Endothelial cell (in vitro differentiated cells): ENCODE results near the gene SLC52A3. TPM values are rescaled to one million over a fixed set of nuclear protein-coding genes. Genes with fewer than 3 reads are reported as not detected.

Source experiments
- DNase-seq: peaks from one replicate; pipeline ENCODE4 v3.0.0; 2021; ENCODE audit warnings: low spot score
- H3K27ac Mint-ChIP-seq: one replicate; pipeline ENCODE4 v1.8.0; 2021; ENCODE audit warnings: mixed read lengths, inconsistent platforms; ENCODE audit not compliant: unreplicated experiment
- H3K27me3 Mint-ChIP-seq: one replicate; pipeline ENCODE4 v1.8.0; 2021; ENCODE audit warnings: mild to moderate bottlenecking, moderate library complexity, mixed read lengths, inconsistent platforms; ENCODE audit not compliant: unreplicated experiment
- H3K36me3 Mint-ChIP-seq: one replicate; pipeline ENCODE4 v1.8.0; 2021; ENCODE audit warnings: mild to moderate bottlenecking, low read depth, mixed read lengths, inconsistent platforms; ENCODE audit not compliant: unreplicated experiment
- H3K4me1 Mint-ChIP-seq: one replicate; pipeline ENCODE4 v1.8.0; 2021; ENCODE audit warnings: mild to moderate bottlenecking, mixed read lengths, inconsistent platforms; ENCODE audit not compliant: unreplicated experiment
- H3K4me3 Mint-ChIP-seq: one replicate; pipeline ENCODE4 v1.8.0; 2021; ENCODE audit warnings: mild to moderate bottlenecking, mixed read lengths, inconsistent platforms; ENCODE audit not compliant: unreplicated experiment
- H3K9me3 Mint-ChIP-seq: one replicate; pipeline ENCODE4 v1.8.0; 2021; ENCODE audit warnings: mixed read lengths, inconsistent platforms; ENCODE audit not compliant: unreplicated experiment
- total RNA-seq: library from RNA; stranded (reverse); fragmentation: NEBNext Ultra II Directional; extraction: Animal tissue kit (Norgen Biotek cat#: 25700); gene quantifications from one replicate; pipeline ENCODE4 v1.2.1, GENCODE V29; 2021; ENCODE audit not compliant: unreplicated experiment
- TF ChIP-seq, protein P1 (sequence below): fragments of 200-600 bp; sonication (generic); IDR thresholded peaks from one replicate; pipeline ENCODE4 v1.5.0; 2021; ENCODE audit warnings: antibody characterized with exemption; ENCODE audit not compliant: unreplicated experiment

The SLC52A3 gene
- total RNA-seq, 1 donor from 2014 or later = 2.9 TPM

DNA sequence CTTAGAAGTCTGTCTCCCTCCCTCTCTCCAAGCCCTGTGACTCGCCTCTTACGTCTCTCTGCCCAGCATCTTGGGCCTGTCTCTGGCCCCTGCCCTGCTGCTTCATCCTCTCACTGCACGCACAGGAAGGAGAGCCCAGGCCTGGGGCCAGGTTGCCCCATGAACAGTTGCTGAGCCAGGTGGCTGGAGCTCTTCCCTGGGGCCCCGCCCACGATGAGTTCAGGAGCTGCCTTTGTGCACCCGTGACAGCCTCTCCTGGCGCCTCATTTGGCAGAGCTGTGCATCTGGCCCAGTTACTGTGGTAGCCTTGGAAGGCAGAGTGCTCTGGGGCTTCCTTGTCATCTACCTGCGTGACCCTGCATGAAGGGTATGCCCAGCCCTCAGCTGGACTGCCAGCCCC, 44.5 kb downstream of the SLC52A3 start:
- Mint-ChIP-seq H3K9me3 (no peaks in the 10 kb centered on the region), H3K27ac (no peak overlapping the region), H3K4me3 (no peak overlapping the region), H3K36me3 (no peaks in the 10 kb centered on the region), H3K4me1 (no peaks in the 10 kb centered on the region), H3K27me3 (peaks cover 7% of the 10 kb centered on the region)
- DNase-seq = no peak
- TF ChIP-seq, protein P1, sequence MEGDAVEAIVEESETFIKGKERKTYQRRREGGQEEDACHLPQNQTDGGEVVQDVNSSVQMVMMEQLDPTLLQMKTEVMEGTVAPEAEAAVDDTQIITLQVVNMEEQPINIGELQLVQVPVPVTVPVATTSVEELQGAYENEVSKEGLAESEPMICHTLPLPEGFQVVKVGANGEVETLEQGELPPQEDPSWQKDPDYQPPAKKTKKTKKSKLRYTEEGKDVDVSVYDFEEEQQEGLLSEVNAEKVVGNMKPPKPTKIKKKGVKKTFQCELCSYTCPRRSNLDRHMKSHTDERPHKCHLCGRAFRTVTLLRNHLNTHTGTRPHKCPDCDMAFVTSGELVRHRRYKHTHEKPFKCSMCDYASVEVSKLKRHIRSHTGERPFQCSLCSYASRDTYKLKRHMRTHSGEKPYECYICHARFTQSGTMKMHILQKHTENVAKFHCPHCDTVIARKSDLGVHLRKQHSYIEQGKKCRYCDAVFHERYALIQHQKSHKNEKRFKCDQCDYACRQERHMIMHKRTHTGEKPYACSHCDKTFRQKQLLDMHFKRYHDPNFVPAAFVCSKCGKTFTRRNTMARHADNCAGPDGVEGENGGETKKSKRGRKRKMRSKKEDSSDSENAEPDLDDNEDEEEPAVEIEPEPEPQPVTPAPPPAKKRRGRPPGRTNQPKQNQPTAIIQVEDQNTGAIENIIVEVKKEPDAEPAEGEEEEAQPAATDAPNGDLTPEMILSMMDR = no peak

DNA sequence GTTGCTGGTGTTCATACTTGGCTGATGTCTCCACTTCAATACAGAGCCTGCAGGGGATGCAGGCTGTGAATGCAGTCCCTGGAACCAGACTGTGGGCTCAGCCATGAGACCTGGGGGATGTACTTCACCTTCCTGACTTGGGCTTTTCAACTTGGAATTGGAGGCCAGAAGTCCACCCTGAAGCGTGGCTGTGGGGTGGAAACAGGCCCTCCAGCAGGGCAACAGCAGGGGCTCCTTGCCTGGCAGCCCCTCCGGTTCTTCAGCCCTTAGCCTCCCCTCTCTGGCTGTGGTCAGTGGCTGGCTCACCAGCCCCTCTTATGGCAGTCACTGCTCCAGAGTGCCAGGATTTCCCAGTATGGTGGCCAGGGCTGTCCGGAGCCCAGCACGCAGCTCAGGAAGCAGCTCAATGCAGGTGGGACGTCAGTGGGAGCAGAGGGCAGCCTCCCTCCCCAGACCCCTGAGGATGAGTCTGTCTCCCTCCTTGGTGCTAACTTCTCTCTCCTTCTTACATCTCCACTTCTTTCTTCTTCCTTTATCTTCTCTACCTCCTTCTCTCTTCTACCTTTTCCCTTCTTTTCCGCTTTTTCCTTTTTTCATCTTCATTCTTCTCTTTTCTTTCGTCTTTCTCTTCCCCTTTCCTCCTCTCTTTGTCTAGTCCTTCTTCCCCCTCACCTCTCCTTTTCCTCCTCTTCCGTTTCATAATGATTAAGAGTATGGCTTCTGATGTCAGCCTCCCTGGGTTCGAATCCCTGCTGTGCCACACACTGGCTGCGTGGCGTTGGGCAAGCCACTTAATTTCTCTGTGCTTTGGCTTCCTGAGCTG, 45.3 kb downstream of the SLC52A3 start:
- TF ChIP-seq, protein P1 = no peak
- Mint-ChIP-seq H3K9me3 (no peaks in the 10 kb centered on the region), H3K27ac (no peak overlapping the region), H3K36me3 (no peaks in the 10 kb centered on the region), H3K27me3 (peaks cover 7% of the 10 kb centered on the region), H3K4me1 (no peaks in the 10 kb centered on the region), H3K4me3 (no peak overlapping the region)
- no peak for DNase-seq

DNA sequence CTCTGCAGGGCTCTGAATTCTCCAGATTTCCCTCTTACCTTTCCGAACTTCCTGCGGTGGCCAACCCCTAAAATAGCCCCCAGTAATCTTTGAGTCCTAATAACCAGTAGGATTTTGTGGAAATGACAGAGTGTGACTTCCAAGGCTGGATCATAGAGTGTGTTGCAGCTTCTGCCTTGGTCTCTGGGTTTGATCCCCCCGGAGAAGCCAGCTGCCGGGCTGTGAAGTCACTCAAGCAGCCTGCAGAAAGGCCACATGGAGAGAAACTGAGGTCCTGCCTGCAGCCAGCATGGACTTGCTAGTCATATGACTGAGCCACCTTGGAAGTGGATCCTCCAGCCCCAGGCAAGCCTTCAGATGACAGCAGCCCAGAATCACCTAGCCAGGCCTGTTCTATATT, 46.4 kb downstream of the SLC52A3 start:
- Mint-ChIP-seq H3K4me3 (no peak overlapping the region), H3K4me1 (no peaks in the 10 kb centered on the region), H3K27me3 (peaks cover 13% of the 10 kb centered on the region), H3K36me3 (no peaks in the 10 kb centered on the region), H3K27ac (no peak overlapping the region), H3K9me3 (no peaks in the 10 kb centered on the region)
- no peak for DNase-seq
- TF ChIP-seq, protein P1 = no peak

DNA sequence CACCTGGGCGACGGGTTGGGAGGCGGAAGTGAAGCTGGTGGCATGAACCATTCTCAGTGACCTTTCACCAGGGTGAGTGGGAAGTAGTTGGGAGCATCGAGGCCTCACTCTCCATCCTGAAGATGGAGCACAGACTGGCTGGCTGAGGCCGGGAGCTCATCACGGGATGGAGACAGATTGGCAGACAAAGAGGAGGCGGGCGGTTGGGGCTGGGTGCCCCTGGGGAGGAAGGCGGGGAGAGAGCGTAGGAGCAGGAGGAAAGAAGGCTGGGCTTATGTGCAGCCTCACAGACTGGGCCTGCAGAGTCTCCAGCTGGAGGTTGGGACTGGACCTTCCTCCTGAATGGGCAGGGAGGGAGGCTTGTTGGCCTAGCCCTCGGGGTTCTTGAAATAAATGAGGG, 48.5 kb downstream of the SLC52A3 start:
- H3K27me3 Mint-ChIP-seq = peaks cover 13% of the 10 kb centered on the region
- H3K27ac Mint-ChIP-seq = no peak overlapping the region
- H3K36me3 Mint-ChIP-seq = no peaks in the 10 kb centered on the region
- H3K9me3 Mint-ChIP-seq = no peaks in the 10 kb centered on the region
- TF ChIP-seq, protein P1 = no peak
- H3K4me3 Mint-ChIP-seq = no peak overlapping the region
- no peaks in the 10 kb centered on the region for H3K4me1 Mint-ChIP-seq
- DNase-seq = no peak

DNA sequence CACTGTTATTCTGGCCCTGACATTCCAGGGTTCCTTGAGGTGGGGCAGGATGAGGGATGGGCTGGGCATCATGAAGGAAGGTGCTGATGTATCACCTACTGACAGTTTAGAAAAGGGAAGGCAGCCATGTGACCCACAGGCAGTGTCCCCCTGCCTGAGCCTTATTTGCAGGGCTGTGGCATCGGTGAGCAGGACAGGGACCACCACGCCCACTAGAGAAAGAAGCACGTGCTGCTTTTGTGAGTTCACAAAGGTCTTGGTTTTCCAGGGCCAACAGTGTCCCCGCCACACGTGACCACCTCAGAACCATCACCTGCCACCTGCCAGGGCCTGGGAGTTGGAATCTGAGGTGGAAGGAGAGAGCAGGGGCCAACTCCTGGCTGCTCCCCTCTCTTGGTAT, 49.2 kb downstream of the SLC52A3 start:
- H3K4me1 Mint-ChIP-seq = no peaks in the 10 kb centered on the region
- H3K4me3 Mint-ChIP-seq = no peak overlapping the region
- no peaks in the 10 kb centered on the region for H3K36me3 Mint-ChIP-seq
- no peak overlapping the region for H3K27ac Mint-ChIP-seq
- peaks cover 13% of the 10 kb centered on the region for H3K27me3 Mint-ChIP-seq
- H3K9me3 Mint-ChIP-seq = no peaks in the 10 kb centered on the region
- no peak for DNase-seq
- TF ChIP-seq, protein P1 = no peak
